Measurements from ENCODE around the gene SPRR1B.
"Not testable (repeated sequence)": the region's sequence is repeated elsewhere in the genome, so short reads cannot be mapped to it uniquely, and the experiment has no call there.

SPRR1B gene

DNA sequence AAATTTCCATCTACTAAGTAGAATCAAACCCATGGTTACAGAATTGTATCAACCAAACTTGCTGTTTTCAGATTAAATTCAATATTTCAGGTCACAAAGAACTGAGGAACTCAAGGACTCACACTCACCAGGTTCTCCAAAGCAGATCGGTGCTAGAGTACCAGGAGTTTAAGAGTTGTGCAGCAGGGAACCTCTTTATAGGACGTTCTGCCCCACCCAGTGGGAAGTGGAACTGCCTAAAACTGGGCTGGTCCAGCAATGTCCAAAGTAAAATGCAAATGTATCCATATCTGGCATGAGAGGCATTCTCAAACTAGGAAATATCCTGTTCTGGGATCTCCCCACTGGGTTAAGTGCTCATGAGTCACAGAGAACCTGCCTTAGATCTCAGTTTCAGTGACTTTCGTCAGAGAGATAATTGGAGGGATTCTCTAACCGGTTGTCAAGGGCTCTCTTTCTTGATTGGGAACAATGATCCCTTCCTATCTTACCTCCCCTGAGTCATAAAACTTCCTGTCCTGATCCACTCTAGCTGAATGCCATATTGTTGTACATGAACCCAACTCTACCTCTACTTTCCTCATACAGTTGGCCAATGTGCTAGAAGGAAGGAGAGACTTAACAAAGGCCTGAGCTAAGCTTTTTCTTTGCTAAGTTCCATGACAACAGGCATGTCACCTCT, 10.1 kb downstream of the SPRR1B start, which contains the start of gene SPRR2D:
Gene SPRR2D, minus strand, starts transcription at position 171 of the 682 bp plus-strand sequence. CDS start 774 bp downstream, outside the sequence.
- no peak for DNase-seq

GRCh38 chr1:153049211-153049610, 18.2 kb downstream of the SPRR1B start:
- DNase-seq: no peak

DNA sequence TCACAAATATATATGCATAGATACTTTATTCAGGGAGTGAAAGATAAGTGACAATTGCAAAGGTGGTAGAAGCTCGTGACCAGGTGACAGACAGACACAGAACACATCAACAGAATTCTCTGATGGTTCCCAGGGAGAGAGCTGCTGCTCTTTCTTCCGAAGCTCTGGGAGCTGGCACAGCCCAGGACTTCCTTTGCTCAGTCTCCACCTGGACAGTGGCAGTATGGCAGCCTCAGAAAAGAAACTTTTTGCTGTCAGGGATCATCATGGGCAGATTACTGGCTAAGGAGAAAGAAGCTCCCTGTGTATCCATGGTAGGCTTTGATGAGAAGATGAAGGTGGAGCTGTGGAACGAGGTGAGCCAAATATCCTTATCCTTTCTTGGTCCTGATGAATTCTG, 25.1 kb downstream of the SPRR1B start:
- not testable (repeated sequence) for DNase-seq

- no peak for DNase-seq
Observed at GRCh38 chr1:153057375-153057774, 26.4 kb downstream of the SPRR1B start, which contains the start of gene SPRR2A. SPRR2A (minus strand) TSS chr1:153057512; CDS start chr1:153056735, 777 bp downstream.

DNA sequence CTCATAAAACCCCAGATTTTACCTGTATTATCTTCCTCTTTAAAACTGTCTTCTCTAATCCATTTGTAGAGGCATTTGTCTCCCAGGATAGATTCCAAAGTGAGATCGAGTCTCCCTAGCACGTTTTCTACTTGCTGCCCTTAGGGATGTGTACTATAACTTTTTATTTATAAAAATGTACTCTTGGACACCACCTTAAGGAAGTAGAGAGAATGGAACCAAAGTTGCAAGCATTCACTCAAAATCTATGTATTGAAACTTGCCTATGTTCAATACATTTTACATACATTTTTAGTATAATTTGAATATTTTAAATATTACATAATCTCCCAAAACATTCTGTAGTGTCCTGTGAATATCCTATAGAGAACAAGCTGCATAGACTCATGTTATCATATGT, 27.2 kb downstream of the SPRR1B start:
- DNase-seq: peak; percentile 23

GRCh38 chr1:153058826-153059784, 28.1 kb downstream of the SPRR1B start:
- DNase-seq: peak; percentile 91

DNA sequence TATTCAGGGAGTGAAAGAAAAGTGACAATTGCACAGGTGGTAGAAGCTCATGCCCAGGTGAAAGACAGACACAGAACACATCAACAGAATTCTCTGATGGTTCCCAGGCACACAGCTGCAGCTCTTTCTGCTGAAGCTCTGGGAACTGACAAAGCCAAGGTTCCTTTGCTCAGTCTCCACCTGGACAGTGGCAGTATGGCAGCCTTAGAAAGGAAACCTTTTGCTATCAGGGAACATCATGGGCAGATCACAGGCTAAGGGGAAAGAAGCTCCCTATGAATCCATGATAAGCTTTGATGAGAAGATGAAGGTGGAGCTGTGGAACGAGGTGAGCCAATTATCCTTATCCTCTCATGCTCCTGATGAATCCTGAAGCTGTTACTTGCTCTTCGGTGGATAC, 39.2 kb downstream of the SPRR1B start:
- DNase-seq: no peak

DNA sequence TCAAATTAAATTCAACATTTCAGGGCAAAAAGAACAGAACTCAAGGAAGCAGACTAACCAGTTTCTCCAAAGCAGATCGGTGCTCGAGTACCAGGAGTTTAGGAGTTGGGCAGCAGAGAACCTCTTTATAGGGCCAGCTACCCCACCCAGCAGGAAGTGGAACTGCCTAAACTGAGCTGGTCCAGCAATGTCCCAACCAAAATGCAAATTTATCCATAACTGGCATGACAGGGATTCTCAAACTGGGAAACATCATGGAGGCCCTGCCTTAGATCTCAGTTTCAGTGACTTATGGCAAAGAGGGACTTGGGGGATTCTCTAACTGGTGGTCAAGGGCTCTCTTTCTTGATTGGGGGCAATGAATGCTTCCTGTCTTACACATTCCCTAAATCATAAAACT, 40.5 kb downstream of the SPRR1B start, which contains the start of gene SPRR2B:
Gene SPRR2B, minus strand, starts transcription at position 101 of the 400 bp plus-strand sequence. CDS start 772 bp downstream, outside the sequence.
- no peak for DNase-seq

- DNase-seq: peak; percentile 21
Observed at GRCh38 chr1:153072806-153073726, 42.1 kb downstream of the SPRR1B start.

DNA sequence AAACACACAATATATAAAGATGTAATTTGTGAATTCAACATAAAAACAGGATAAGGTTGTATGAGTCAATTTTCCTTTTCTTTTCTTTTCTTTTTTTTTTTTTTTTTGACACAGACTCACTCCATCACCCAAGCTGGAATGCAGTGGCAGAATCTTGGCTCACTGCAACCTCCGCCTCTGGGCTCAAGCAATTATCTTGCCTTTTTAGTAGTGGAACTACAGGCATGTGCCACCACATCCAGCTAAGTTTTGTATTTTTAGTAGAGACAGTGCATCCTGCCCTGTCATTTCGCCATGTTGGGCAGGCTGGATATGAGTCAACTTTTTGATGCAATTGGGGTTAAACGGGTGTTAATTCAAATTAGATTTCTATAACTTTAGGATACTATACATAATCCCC, 50.7 kb downstream of the SPRR1B start:
- DNase-seq: no peak
